Measurements from ENCODE around the gene PRMT9.

PRMT9 gene

DNA sequence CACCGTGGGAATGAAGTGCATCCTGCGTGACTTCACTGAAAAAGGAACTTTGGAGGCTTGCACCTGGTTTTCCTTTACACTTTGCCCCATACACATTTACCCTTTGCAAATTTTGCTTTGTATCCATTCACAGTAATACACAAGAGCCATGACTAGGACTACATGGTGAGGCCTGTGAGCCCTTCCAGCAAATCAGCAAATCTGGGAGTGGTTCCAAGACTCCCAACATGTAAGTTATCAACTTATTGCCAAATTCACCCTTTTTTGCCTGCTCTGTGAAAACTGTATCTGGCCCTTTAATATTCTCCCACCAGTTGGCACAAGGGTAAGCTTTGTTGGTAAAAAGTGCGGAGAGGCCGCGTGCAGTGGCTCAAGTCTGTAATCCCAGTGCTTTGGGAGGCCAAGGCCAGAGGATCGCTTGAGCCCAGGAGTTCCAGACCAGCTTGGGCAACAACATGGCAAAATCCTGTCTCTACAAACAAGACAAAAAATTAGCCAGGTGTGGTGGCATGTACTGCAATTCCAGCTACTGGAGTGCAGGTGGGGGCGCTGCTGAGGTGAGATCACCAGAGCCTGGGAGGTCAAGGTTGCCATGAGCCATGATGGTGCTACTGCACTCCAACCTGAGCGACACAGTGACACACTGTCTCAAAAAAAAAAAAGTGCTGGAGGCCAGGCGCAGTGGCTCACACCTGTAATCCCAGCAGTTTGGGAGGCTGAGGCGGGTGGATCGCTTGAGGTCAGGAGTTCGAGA is 5.0 kb downstream of the PRMT9 start:
- DNase-seq = peak; percentile 16

DNA sequence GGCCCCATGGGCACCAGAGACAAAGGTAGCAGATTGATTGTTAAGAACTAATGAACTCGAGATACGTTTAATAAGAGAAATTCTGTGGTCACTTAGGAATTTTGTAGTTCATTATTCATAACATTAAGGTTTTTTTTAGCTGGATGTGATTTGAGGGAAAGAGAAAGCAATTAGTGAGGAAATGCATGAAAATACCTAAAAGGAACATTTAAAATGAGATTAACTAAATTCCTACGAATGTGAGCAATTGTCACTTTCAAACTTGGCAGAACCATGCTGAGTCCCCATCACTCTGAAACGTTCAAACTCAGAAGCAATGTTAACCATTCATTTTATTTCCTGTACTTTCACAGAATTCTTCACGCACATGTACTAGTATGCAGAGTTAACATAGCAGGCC is 5.9 kb downstream of the PRMT9 start:
- no peak for DNase-seq

DNA sequence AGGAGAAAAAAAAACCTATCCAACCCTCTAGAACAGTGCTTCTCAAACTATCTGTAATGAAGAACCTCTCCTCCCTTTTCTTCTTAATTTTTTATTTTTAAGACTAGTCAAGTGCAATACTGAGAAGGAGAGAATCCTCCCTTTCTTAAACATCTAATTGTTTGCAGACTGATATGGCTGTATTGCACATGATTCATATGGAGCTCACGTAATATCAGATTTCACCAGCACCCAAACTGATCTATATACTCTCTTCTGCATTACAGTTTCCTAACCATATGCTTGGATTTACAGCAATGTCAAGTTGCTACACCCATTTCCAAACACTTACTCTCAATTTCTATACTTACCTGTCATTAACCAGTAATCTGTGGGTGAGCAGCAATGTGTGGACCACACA is 9.5 kb downstream of the PRMT9 start:
- DNase-seq = no peak

DNA sequence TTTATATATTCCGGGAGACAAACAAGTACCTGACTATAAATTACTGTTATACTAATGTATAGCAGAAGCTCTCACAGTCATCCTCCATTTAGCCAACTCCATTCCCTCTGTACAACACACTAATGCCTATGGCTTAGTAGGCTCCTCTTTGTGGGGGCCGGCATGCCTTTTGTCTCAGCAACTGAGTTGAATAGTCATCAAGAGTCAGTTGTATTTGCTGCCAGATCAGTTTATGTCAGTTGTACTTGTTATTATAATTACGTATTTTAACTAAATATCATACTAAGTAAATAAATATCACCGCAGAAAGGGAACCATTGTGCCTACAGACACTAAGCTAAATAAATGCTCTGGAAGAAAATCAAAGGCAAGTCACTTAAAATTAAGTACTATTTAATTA is 9.9 kb downstream of the PRMT9 start:
- no peak for DNase-seq

DNA sequence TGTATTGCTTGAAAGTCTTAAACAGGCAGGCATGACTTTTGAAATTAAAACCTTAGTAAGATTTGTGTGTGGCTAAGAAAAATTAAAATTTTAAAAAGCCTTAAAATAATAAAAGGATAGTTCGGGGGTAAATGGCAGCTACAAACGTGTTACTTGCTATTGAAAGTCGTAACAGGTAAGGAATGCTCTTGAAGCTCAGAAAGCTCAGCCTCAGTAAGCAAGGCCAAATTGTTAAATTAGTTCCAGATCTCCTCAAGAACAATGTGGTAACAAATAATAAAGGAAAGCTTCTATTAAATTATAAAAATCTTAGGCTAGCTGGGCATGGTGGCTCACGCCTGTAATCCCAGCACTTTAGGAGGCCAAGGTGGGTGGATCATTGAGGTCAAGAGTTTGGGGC is 25.5 kb downstream of the PRMT9 start:
- DNase-seq = no peak

DNA sequence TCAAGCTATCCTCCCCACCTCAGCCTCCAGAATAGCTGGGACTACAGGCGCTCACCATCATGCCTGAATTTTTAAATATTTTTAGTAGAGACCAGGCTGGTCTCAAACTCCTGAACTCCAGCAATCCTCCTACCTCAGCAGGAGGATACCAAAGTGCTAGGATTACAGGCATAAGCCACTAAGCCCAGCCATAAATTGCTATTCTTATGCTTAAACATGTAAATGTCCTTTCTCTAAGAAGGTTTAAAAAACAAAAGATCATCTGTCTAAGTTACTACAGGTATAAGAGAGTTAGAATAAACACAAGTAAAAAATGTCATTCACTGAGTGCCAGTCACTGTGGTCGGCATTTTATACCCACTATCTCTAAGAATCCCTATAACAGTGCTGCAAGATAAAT is 28.3 kb downstream of the PRMT9 start:
- no peak for DNase-seq

DNA sequence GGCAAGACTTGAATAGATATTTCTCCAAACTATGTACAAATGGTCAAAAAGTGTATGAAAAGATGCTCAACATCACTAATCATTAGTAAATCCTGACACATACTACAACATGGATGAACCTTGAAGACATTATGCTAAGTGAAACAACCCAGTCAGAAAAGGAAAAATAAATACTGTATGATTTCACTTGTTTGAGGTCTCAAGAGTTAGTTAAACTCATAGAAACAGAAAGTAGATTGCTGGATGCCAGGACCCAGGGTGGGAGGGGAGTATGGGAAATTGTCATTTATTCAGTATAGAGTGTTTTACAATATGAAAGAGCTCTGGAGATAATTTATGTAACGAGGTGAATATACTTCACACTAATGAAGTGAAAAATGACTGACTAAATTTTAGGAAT is 32.4 kb downstream of the PRMT9 start:
- DNase-seq = no peak

DNA sequence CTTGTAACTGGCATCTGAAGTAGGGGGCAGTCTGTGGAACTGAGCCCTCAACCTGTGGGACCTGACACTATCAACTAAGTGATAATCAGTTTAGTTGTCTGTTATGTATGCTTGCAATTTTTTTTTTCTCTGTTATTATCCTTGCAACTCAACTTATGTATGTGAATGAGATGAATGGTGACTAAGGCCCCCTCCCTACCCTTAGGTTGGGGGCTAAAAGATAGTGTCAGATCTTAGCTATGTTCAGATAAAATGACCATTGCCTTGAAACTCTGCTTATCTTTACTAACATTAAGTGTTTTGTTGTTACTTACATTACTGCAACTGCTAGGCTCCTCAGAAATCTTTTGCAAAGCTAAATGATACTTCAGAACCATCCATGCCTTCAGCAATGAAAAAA is 35.3 kb downstream of the PRMT9 start:
- DNase-seq = no peak

DNA sequence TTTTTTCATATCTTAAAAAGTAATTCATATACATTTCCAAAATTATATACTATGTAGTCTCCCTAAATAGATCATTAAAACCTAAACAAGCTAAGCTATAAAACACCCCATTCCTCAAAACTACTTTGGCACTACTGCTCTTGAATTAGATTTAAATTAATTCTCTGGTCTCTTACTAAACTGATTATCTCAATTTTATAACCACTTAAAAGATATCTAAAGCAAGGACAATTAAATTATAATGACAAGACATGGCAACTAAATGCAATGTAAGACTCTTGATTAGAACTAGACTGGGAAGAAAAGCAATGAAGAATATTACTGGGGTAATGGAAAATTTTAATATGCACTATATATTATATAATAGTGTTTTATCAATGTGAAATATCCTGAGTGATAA is 38.9 kb downstream of the PRMT9 start:
- DNase-seq = no peak

DNA sequence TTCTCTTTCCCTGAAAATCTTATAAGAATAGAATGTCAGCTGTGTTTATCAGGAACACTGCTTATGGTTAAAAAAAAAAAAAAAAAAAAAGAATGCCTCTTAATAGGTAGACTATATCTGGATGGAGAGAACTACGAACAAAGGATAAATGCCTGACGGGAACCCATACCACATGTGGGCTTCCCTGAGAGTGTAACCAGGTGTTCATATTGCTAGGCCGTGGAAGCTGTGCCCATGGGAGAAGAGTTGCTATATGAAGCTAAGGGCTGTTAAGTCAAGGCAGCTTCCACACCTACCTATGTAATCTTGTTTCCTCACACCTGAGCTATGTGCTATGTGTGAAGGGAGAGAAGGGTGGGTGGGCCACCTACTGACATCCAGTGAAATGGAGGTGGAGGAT is 39.5 kb downstream of the PRMT9 start:
- DNase-seq = no peak

DNA sequence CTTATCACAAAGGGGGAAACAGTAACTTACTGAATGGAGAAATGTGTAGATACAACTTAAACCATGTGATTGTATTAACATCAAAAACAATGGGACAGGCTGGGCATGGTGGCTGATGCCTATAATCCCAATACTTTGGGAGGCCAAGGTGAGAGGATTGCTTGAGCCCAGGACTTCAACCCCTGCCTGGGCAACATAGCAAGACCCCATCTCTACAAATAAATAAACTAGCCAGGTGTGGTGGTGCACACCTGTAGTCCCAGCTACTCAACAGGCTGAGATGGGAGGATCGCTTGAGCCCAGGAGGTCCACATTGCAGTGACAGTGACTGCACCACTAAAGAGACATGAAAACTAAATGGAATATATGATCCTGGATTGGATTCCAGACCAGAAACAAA is 40.3 kb downstream of the PRMT9 start:
- DNase-seq = no peak

DNA sequence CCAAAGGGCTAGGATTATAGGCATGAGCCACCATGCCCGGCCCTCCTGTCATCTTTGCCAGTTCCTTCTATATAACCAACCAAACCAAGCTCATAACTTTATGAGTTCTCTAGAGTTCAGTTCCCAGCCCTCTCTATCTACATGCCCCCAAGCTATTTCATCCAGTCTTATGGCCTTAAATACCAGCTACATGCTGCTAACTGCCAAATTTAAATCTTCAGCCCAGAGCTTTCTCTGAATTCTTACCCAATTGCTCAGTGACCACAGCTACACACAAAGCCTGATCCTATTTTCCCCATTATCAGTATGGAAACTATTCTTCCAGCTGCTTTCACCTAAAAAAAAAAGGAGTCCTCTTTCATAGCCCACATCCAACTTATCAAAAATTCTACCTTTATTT is 43.6 kb downstream of the PRMT9 start:
- no peak for DNase-seq

DNA sequence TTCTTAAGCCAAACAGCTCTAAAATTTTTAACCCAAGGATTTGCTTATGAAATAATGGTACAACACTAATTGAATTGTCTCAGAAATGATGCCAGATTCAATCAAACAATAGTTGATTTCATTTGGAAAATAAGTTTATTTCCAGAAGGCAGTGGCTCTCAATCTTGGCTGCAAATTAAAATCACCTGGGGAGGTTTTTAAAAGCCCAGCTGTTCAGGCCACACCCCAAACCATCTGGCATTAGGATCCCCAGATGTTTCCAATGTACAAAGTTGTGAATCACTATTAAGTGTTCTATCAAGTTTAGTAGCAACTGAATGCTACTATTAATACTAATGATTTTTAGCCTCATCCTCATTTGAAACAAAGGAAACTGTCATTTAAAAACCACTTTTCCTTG is 44.6 kb downstream of the PRMT9 start:
- no peak for DNase-seq

DNA sequence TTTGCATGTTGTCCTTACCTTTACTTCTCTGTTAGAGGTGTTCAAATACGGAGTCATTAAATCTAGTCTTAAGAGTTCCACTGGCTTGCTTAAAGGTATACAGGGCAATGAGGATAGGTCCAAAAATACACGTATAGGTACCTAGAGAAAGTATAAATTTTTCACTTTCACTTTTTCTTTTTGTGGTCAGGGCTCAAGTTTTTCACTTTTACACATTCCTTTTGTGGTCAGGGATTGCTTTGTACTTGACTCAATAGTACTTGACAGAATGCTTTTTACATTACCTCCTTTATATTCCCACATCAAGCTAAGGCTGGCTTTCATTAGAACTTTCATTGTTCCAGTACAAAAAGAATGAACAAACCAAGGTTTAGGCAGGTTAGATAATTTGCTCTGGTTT is 45.0 kb downstream of the PRMT9 start:
- no peak for DNase-seq

DNA sequence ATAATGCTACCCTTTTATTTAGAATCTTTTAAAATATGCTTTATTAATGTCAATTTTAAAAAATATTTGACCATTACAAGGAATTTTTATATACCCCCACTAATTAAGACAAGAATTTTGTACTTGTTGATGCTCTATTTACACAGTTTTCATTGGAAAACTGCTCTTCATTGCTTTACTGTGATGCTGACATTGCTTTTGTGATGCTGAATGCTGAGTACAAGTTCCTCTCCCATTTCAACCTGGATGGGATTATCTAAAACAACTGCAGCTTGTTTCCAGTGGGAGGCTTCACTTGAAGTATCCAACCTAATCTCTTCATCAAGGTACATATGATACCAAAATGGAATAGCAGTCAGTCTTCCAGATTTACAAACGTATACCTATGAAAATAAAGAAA is 45.6 kb downstream of the PRMT9 start:
- peak; percentile 4 for DNase-seq

DNA sequence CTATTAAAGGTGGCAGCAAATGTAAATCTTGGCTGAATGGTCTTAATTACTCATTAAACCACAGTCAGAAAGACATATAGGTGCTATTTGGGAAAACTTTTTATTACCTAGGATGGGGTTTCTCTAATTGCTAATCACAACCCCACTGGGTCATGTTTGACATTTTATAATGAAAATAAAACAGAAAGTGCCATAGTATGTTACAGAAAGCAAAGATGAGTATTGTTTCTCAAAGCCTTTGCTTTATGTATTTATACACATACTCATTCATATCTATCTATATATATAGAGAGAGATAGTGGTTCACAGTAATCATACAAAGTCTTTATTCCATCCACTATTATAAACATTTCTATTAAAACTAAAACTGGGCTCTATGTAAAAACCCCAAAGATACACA is 48.6 kb downstream of the PRMT9 start:
- DNase-seq = no peak

DNA sequence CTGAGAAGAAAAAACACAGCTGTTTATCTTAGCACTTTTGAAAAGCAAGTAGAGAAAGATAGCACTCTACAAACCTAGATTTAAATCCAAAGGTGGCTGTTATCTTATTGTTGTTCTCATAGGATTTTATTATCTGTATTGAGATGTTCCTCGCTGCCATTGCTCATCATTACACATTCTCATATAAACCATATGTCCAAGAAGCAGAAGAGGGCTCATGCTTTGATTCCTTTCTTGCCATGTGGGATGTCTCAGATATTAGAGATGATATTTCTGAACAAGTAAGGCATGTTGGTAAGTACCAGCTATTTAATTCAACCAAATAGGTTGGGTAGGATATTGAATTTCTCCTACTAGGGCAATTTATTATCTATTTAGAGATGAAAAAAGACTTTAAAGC is 50.3 kb downstream of the PRMT9 start:
- DNase-seq = no peak

DNA sequence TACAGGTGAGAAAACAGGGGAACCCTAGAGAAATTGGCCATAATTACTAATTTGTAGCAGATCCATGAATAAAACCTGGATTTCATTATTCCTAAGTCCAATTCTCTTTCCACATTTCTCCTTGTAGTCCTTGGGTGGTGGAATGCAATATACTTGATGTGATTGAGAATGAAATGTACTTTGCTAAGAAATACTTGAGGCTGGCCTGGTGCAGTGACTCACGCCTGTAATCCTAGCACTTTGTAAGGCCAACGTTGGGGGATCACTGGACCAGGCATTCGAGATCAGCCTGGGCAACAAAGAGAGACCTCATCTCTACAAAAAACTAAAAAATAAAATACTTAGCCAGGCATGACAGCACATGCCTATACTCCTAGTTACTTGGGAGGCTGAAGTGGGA is 50.9 kb downstream of the PRMT9 start:
- DNase-seq = no peak

DNA sequence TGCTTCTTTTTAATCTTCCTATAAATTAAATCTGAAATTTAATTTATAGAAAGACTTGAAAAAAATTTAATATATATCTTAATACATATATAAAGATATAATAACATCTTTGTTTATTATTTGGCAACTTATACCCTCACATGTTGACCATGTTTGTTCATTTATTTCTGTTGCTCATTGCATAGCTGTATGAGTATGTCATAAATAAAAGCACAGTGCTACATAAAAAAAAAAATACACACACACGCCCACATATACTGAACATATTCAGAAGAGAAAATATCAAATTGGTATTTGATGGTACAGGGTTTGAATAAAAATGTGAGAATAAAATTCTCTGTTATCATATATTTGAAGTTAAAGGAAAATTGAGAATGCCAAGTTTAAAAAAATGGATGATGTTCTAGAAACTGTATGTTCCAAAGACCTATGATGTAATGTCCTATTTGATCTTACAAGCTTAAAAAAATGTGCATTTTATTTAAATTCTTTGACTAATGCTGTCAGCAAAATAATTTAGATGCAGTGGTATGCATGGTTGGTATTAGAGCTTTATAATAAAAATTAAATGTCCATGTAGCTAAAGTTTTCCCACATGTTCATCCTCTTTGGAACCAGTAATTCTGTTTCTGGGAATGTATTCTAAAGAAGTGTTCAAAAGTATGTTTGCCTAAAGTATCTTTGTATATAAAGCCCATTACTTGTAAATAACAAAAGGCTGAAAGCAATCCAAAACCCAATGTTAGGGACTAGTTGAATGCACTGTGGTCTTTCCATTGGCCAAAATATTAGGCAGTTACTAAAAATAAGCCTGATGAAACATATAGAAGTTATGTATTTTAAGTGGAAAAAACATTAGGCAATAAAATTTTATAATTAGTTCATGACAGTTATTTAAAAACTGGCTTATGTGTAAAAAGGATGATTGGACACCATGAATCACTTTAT is 53.9 kb downstream of the PRMT9 start:
- DNase-seq = no peak

DNA sequence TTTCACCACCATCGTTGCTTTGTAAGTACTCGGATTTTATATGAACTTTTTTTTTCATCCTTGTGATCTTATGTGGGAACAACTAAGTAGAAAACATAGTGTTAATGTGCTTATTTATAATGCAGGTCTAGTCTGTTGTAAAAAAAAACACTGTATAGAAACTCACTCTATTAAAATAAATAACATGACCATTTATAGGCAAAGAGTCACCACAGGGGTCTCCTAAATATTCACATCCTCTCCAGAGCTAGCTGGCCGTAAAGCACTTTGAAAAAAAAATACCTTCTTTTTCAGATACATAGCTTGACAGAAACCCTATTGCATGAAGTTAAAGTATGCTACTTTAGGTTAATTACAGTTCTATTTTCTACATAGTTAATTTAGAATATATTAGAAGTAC is 55.5 kb downstream of the PRMT9 start:
- no peak for DNase-seq

DNA sequence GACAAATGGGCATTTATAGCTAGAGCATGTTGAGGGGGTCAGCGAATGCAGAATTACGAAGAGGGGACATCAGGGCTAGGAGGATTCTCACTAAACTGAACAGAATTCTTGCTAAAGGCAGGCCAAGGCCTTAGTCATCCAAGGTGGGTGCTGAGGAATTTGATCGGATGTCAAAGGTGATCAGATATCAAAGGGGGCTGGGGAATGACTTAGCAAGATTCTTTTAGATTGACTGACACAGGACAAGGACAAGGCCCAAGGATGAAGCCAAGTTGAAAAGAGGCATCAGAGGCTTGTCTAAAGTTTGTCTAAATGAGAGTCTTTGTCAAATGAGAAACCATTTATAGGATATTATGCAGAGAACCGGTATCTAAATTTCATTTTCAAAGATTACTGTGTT is 57.1 kb downstream of the PRMT9 start:
- no peak for DNase-seq

DNA sequence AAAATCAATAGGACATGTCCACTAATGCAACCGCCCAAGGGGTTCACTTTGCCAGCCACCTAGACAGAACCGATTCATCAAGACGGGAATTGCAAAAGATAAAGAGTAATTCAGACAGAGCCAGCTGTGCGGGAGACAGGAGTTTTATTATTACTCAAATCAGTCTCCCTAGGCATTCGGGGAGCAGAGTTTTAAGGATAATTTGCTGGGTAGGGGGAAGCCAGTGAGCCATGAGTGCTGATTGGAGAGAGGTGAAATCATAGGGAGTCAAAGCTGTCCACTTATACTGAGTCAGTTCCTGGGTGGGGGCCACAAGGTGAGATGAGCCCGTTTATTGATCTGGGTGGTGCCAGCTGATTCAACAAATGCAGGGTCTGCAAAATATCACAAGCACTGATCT is 58.2 kb downstream of the PRMT9 start:
- DNase-seq = no peak

DNA sequence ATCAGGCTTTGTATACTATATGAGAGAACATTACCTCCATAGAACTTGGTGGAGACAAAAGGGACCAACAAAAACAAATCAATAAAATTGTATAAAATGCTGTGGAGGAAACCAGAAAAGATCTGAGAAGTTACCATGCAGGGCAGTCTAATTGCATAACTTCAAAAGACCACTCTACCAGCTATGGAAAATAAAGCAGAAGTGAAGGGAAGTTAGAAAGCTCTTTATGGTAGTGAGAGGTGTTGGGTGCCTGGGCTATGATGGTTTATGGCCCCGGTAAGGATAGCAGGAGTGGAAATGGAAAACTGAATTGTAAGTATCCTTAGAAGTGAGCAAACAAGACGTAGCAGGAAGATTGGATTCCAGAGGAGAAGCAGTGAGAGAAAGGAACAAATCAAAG is 63.6 kb downstream of the PRMT9 start:
- DNase-seq = no peak

All from NCI-H82 (cell line).